DMS 273 (cell line): ENCODE data around the gene KMT2B.
"Not testable (repeated sequence)": the region's sequence is repeated elsewhere in the genome, so short reads cannot be mapped to it uniquely, and the experiment has no call there.

ENCODE experiments used
- DNase-seq: peaks from one replicate; lab custom pipeline; 2025; ENCODE audit not compliant: unreplicated experiment; lab: John Stamatoyannopoulos, UW

The KMT2B gene

DNA sequence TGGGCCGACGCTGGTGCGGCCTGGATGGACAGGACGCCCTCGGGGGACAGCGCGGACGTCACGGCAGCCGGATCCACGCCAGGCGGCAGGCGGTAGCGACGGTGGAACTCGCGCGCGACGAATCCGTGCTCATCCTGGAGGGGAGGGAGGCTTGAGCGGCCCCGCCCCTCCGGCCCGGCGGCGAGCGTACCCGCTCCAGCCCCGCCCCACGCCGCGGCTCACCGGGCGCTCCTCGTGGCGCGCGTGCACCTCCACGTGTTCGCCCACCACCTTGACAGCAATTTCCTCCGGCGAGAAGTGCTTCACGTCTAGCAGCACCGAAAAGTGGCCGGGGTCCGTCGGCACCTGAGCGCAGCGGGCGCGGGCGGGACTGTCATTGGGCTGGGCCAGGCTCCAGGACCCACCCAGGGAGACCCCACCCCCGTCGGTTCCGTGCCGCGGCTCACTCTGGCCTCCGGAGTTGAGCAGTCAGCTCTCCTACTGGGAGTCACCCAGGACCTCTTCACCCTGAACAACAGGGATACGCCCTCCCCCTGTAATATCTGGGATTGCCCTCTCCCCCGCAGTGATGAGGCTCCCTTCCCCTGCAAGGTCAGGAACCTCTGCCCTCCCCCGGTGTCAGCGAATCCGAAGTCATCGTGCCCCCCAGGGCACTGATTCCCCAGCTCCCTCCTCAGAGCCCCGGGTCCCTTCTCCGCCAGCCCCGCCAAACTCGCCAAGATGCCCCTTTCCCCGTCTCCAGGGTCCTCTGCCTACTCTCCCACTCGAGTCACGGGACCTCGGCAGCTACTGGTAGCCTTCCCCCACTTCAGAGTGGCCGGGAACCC lies 38.0 kb downstream of the KMT2B start:
- DNase-seq: no peak

DNA sequence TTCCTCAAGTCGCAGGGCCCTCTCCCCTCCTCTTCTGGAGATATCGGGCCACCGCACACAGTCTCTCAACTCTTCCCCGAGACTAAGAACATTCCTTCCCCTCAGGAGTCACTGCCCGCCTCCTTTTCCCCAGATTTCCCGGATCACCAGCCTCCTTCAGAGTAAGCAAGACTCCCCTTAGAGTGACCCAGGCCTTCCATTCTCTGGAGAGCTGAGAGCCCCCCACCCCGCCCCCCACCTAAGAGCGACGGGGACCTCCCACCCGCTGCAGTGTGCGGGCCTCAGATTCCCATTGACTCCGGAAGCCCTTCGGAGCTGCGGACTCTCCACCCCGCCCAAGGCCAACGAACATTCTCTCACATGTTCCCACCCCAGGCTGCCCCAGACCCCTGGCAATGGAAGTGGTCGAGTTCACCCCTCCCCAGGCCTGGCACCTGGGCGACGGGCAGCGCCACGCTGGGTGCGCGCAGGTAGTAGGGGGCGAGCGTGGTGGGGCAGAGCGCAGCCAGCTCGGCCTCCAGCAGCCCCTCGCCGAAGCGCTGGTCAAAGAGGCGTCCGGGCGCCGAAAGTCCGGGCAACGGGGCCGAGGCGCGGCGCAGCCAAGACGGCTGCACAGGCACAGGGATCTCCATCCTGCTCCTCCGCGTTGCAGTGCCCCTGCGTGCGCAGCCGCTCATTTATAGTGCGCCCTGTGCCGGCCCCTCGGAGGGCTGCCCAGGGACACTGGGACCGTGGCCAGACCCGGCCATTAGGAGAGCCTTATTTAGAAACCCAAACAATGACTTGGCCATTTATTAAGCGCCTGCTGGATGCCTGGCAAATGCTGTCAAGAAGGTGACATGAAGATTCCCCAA lies 38.8 kb downstream of the KMT2B start, which contains the start of gene HSPB6:
Gene HSPB6 (minus strand): TSS at position 653 of the 854 bp plus-strand sequence. CDS start 21 bp downstream, at position 632.
- DNase-seq: no peak

DNA sequence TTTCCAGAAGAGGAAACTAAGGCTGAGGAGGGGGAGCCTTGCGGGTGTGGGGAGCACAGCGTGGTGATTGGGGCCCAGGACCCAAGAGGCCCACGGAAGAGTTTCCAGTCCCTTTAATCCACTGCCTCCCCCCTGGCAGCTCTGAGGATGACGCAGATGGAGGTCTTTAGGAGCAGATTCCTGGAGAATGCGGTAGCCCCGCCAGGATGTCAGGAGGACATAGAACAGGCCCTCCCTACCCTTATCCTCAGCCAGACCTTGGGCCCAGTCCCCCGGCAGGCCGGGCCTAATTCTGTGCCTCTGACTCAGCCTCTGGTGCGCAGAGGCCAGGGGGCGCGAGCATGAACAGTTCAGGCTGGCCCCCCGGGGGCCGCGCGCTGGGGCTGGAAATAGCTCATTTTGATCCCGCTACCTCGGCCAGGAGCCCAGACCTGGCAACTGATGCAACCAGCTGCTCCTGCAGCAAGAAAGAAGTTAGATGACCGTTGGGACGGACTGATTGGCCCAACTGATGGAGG lies 39.5 kb downstream of the KMT2B start:
- peak; percentile 95 for DNase-seq

DNA sequence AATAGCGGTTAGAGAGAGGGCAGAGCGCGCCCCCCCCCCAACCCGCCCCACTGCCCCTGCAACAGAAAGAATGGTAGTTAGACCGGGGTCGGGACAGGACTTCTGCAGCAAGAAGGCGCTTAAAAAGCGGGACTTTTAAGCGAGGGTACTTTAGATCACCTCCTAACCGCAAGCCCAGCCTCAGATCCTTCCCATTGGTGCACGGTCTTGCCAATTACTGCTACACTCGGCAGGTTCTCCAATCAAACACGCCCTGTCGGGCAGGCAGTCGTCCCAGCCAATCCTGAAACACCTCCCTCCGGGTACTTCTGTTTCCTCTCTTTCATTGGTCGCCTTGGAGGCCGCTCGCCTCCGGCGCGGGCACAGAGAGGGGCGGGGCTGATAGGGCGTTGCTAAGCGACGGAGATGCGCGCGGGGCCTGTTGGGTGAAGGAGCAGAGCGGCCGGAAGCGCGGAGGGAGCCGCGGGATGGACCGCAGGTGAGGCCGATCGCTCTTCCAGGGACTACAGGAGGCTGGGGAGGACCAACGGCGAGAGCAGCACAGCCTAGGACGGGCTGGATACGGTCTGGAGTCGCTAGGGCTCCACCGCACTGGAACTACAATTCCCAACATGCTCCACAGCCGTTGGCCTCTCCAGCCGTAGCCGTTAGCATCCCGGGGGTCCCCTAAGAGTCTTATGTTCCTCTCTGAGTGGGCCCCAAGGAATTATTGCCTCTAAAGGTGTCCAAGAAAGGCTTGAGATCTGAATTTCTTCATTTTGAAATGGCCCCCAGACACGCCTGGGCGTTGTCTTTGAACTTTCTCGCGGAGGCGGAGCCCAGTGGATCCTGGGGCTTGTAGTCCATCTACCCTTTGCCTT lies 40.2 kb downstream of the KMT2B start, which contains the start of gene PROSER3:
Gene PROSER3 (plus strand): TSS at position 428 of the 860 bp plus-strand sequence. CDS start 40 bp downstream, at position 468.
- DNase-seq: peak; percentile 100

DNA sequence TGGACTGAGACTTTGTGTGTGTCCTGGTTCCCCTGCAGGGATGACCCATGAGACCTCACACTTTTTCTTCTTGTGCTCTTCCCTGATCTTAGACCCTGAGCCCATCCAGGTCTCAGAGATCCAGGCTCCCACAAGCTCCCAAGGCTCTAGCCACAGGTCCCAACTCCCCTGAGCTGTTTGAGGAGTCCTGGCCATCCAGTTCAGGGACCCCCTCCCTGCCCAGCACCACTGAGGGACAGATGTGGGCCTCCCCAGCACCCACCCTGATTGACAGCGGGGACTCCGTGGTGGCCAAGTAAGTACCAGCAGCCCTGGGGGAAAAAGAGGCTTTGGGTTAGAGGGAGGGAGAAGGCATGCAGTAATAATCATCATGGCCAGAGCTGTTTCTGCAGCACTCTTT lies 41.9 kb downstream of the KMT2B start:
- no peak for DNase-seq

DNA sequence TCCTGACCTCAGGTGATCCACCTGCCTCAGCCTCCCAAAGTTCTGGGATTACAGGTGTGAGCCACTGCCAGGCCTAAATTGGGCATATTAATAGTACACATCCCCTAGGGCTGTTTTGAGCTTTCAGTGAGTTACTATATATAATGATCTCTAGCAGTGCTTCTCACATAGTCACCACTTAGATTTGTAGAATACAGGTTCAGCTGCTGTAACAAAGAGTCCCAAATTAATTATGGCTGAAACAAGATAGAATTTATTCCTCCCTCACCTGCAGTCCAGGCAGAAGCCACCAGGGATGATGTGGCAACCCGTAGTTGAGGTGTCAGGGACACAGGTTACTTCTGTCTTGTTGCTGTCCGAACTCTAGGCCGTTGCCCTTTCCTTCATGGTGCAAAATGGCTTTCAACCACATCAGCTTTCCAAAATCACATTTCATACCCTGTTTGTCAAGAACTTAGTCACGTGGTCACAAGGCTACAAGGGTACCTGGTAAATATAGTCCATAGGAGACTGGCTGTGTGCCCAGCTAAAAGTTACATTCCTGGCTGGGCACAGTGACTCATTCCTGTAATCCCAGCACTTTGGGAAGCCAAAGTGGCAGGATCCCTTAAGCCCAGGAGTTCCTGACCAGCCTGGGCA lies 43.0 kb downstream of the KMT2B start:
- no peak for DNase-seq

DNA sequence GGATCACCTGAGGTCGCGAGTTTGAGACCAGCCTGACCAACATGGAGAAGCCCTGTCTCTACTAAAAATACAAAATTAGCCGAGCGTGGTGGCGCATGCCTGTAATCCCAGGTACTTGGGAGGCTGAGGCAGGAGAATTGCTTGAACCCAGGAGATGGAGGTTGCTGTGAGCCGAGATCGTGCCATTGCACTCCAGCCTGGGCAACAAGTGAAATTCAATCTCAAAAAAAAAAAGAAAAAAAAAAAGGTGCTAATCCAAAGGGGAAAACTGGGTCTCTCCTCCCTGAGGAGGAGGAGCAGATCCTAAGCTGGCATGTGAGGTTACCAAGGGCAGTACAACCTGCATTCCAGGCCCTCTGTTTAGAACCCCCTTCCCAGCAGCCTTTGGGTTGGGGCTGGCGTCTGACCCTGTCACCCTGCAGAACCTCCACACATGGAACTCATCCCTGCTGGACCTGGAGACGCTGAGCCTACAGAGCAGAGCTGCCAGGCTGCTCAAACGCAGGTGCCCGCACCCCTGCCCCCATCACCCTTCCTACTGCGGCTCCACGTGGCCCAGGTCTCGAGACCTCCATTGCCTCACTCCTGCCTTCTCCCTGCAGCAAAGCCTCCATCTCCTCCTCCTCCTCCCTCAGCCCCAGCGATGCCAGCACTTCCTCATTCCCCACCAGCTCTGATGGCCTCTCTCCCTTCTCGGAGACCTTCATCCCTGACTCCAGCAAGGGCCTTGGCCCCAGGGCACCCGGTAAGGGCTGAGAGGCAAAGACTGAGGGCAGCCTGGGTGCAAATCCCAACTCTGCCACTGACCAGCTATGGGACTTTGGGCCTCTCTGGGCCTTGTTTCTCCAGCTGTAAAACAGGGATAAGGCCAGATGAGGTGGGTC lies 46.9 kb downstream of the KMT2B start:
- DNase-seq: no peak

DNA sequence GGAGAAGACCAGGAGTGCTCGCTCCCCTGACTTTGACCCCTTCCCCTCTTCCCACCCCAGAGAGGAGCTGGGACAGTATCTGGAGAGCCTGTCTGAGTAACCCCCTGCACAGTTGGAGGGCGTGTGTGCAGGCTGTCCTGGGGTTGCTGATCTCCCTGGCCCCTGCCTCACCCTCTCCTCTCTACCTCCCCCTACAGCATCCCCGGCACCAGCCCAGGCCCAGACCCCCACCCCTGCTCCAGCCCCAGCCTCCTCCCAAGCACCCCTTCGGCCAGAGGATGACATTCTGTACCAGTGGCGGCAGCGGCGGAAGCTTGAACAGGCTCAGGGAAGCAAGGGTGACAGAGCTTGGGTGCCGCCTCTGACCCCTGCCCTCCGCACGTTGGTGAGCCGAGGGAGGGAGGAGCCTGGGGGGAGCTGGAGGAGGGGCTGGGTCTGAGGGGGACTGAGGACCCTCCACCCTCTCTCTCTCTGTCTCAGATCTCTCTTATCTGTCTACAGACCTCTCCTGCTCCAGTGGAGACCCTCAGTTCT lies 48.8 kb downstream of the KMT2B start:
- no peak for DNase-seq

DNA sequence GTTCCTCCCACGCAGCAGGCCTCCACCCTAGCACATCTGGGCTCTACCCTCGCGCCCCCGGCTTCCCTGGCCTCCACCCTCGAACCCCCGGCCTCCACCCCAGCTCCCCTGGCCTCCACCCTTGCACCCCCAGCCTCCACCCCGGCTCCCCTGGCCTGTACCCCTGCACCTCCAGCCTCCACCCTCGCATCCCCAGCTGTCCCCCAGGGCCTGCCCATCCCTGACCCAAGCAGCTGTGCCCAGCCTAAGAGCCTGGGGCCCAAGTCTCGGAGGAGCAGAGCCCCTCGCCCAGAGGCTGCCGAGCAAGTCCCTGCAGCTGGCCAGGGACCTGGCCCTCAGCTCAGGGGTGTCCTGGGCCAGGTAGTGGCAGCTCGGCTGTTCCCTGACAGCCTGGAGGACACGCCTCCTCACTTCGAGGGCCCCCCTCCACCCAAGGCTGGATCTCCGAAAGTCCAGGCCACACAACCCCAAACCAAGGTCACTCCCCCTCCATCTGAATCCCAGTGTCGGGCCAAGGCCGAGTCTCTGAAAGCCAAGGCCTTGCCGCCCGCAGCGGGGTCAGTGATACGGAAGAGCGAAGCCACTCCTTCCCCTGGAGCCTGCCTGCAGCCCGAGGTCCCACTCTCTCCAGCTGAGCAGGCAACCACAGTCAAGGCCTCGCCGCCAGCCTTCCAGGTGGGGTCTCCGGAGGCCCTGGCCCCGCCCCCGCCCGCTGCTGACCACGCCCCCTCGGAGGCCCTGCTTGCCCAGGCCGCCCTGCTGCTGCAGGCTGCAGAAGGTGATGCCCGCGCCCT lies 49.7 kb downstream of the KMT2B start:
- no peak for DNase-seq

DNA sequence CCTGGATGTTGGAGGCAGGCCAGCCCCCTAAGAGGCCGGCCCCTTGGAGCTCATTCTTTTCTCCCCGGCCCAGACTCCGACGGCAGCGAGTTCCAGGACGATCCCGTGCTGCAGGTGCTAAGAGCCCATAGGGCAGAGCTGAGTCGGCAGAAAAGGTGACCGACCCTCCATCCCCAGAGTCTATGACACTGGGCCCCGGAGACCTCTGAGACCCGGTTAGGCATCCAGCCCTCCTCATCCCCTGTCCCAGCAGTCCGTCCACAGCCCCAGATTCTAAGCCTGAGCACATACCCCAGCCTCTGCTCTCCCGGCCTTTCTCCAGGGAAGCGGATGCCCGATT lies 50.2 kb downstream of the KMT2B start:
- DNase-seq: no peak

DNA sequence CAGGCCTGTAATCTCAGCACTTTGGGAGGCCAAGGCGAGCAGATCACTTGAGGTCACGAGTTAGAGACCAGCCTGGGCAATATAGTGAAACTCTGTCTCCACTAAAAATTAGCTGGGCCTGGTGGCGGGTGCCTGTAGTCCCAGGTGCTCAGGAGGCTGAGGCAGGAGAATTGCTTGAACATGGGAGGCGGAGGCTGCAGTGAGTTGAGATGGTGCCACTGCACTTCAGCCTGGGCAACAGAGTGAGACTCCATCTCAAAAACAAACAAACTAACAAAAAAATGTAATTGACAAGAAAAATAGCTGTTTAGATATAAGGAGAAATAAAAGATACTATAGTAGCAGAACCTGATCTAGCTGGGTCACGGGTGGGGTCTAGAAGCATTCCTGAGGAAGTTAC lies 54.6 kb downstream of the KMT2B start:
- DNase-seq: not testable (repeated sequence)

DNA sequence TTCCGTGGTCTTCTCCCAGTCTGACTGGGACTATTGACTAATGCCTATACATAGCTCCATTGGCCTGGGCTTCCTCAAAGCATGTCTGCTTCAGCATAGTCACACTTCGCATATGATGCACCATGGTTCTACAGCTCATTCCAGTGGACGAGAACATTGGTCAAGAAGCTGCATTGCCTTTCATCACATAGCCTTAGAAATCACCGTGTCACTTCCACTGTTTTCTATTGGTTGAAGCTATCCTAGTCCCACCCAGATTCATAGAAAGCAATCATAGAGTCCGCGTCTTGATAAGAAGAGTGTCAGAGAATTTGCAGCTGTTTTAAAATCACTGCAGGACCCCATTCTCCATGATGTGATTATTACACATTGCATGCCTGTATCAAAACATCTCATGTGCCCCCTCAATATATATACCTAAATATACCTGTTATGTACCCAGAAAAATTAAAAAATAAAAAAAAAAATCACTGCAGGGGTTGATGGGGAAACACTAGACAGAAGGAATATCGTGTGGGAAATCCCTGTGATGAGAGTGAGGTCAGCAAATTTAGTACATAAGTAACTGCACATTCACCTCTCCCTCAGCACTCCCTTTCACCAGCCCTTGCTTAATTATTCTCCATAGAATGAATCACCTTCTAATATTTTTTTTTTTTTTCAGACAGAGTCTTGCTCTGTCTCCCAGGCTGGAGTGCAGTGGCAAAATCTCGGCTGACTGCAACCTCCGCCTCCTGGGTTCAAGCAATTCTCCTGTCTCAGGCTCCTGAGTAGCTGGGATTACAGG lies 55.4 kb downstream of the KMT2B start:
- peak; percentile 18 for DNase-seq

DNA sequence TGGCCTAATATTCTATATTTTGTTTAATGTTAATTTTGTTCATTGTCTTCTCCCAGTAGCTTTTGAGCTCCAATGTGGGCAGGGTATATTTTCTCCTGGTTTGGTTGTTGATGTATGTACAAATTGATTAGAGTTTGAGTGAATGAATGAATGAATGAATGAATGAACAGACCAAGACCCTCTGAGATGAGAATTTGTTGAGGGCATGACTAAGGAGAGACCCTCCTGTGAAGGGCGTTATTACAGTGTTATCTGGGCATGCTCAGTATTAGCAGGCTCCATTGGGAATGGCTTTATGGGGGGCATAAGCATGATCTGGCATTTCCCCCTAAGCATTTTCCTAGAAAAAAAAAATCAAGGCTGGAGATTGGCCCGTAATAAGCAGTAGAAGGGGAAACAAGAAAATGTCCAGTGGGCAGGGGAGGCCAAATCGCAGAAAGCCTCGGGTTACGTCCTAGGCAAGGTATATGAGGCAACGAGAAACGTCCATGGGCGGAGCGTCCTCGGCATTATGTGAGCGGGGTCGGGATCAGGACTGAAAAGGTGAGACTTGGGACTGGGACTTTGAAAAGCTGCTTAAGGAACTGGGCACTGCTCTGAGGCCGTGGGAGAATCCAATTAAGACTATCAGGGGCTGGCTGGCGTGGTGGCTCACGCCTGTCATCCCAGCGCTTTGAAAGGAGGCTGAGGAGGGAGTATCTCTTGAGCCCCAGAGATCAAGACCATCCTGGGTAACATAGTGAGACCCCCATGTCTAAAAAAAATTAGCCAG lies 56.7 kb downstream of the KMT2B start:
- DNase-seq: no peak

DNA sequence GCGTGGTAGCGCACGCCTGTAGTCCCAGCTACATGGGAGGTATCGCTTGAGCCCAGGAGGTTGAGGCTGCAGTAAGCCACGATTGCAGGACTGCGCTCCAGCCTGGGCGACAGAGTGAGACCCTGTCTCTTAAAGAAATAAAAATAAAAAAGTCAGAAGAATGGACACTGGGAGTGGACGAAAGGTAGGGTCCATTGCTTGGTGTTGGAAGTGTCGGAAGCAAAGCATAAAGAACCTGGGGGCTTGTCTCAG lies 57.2 kb downstream of the KMT2B start:
- no peak for DNase-seq

DNA sequence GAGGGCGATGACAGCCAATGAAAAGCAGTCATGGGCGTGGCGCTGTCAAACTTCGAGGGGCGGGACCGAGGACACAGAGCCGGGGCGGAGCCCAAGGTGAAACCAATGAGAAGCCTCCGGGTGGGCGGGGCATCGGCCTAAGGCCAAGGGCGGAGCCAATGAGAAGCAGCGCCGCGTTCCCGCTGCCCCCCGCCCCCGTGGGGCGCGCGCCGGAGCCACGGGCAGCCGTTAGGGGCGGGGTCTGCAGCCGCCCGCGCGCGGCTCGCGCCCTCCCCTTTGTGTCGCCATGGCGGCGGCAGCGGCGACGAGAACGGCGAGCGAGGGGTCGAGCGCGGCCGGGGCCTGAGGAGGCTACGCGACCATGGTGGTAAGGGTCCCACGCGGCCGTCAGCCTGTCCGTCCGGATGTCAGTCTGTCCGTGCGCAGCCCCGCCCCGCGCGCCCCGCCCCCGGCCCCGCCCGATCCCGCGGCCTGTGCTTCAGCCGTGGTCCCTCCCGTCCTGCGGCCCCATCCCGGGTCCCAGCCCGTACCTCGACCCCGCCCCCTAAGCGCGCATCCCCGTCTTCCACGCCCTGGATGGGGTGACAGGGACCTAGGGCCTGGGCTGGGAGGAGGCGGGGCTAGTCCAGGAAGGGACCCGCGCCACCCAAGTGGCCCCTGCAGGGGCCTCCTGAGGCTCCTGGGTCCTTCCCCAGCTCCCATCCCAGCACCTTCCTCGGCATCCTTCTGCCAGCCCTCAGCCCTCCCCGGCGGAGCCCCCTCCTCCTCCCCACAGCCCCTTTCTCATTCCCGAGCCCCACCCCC lies 57.7 kb downstream of the KMT2B start, which contains the start of gene ARHGAP33:
Gene ARHGAP33 (plus strand): TSS at position 267 of the 804 bp plus-strand sequence. CDS start 95 bp downstream, at position 362.
- peak; percentile 100 for DNase-seq
